HG03342 (cell line): ENCODE measurements around the gene DCAF6.
"Not testable (repeated sequence)": the region's sequence is repeated elsewhere in the genome, so short reads cannot be mapped to it uniquely, and the experiment has no call there.

Experiments used
- ATAC-seq: cut with Tn5 transposase; IDR thresholded peaks from one replicate; pipeline ENCODE4 v1.9.1; 2021; ENCODE audit warnings: mild to moderate bottlenecking, moderate library complexity; ENCODE audit not compliant: unreplicated experiment

Gene DCAF6

GRCh38 chr1:168009322-168009721 is 72.8 kb downstream of the DCAF6 start:
- ATAC-seq, result no peak

DNA sequence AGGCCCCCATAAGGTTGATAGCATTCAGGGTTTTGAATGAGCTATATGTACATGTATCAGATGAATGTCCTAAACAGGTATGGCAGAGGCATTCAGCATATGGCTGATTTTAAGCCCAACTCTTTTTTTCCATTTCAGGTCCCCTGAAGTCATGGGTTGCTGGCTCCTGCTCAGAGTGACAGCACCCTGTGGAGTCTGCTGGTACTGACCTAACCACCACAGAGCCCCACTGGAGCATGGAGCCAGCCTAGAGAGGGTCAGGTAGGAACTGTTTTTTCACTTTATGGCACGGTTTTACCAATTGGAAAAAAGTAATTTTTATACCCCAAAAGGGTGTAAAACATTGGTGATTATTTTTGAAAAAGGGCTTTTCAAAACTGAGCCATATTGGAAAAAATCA is 82.9 kb downstream of the DCAF6 start:
- no peak for ATAC-seq

GRCh38 chr1:168031198-168031597 is 94.7 kb downstream of the DCAF6 start:
- no peak for ATAC-seq

GRCh38 chr1:168031627-168032026 is 95.1 kb downstream of the DCAF6 start:
- ATAC-seq, result no peak

DNA sequence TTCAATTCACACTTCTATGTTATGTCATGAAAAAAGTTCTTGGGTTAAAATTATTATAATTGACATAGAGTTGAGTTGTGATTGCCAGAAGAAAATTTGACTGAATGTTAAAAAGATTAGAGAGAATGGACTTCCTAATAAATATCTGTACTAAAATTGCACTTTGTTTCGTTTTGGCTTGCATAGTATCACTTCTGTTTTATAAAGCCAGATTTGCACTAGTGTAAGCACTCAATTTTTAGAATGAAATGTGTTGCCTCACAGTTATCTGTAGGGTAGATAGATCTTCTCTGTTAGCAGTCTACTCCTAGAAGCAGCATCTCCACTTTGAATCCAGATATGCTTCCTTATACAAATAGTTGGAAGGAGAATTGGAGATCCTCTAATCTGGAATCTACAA is 95.5 kb downstream of the DCAF6 start:
- ATAC-seq, result no peak

DNA sequence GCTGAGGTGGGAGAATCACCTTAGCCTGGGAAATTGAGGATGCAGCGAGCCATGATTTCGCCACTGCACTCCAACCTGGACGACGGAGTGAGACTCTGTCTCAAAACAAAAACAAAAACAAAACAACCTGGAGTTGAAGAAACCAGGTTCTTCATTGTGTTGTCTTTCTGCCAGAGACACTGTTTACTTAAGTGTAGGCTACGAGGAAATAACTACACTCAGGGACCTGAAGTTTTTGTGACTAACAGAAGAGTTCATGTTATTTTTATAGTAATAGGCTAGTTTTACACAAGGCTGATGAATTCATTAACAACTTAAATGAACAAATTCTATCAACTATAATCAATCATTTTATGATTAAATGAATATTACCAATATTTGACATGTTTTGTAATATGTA is 98.9 kb downstream of the DCAF6 start:
- ATAC-seq, result no peak

DNA sequence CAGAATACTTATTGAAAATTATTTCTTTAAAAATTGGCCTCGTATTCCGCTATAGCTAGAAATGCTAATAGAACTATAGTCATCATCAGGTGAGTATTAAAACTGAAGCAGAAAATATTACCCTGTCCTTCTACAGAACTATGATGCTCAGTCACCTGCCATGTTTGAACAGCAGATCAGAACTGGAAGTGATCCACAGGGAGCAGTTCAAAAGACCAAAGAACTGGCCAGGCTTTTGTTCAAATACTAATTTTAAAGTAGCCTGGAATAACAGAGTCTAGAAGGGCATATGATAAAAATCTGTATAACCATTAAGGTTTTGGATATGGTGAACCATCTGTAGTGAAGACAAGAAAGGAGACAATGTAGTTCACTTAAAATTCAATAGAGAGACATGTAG is 105.9 kb downstream of the DCAF6 start:
- no peak for ATAC-seq

DNA sequence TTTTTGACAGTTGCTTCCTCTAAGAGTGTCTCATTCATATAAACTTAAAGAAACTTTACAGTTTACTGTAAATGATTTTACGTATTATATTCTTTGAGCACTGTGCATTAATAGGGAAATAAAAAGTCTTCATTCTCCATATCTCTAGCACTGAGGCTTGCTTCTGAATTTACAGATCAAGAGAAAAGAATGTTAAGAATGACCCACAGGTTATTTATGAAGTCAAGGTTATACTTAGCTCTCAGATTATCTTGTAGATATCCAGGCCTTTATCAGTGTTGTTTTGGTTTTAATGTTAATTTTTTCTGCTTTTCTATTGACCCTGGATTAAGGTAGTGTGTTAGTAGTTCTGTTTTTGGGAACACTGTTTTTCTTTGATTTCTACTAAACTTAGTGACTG is 108.8 kb downstream of the DCAF6 start:
- no peak for ATAC-seq

DNA sequence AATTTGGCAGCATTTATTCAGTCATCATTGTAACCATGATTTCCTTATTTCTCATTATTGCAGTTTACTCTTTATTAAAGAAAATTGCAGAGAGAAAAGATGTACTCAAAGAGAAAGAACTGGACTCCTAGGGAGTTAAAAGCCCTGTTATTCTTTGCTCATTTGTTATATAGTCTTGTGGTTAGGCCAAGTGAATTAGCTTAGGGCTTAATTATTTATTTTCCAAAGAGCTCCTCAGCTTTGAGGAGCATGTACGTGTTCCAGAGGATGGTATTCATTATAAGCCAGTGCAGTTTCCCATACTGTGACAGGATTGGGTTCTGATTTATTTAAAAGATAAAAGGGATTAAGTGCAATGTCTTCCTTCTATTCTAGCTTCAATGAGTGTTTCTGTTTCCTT is 113.8 kb downstream of the DCAF6 start:
- ATAC-seq, result no peak

DNA sequence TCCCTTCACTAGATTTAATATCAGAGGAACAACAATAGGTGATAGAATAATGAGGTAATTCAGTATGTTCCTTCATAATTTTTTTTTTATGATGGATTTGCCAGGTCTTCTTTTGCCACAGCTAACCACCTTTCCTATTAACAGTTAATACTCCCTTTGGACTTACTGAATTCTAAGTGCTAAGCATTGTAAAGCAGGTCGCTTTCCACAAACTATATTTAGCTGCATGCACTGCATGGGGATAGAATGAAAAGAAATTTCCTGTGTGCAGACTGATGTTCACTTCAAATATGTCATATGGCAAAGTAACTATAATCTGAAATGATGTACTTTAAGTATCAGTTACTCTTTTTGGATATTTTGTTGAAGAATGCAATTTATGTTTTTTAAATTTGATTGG is 114.4 kb downstream of the DCAF6 start:
- ATAC-seq, result no peak

DNA sequence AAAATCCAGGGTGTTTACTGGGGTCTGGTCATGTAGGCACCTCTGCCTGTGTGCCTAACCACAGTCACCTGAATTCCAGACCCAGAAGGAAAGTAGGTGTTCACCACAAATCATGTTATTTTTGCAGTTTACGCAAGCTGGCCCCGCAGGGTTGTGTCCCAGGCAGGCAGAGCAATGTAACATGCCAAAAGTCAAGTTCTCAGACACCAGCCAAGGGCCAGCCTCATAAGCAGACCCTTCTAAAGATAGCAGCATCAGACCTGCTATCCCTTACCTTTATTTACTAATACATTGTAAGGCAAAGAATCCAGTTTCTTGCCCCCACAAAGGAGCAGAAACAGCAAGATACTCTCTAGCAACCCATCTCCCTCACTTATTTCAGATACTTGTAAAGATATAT is 117.2 kb downstream of the DCAF6 start:
- ATAC-seq, result no peak

DNA sequence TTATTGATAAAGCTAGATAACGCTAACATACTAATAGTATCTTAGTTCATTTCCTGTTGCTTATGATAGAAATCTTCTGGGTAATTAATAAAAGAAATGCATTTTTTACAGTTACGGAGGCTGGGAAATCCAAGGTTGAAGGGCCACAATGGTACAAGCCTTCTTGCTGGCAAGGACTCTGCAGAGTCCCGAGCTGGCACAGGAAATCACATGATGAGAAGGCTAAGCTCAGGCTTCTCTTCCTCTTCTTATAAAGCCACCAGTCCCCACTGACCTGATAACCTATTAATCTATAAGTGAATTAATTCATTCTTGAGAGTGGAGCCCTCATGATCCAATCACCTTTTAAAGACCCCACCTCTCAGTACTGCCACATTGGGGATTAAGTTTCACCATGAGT is 117.6 kb downstream of the DCAF6 start:
- no peak for ATAC-seq

- ATAC-seq, result not testable (repeated sequence)
Measured at GRCh38 chr1:168056152-168056551, 119.7 kb downstream of the DCAF6 start.

GRCh38 chr1:168057355-168057754 is 120.9 kb downstream of the DCAF6 start:
- ATAC-seq, result no peak

DNA sequence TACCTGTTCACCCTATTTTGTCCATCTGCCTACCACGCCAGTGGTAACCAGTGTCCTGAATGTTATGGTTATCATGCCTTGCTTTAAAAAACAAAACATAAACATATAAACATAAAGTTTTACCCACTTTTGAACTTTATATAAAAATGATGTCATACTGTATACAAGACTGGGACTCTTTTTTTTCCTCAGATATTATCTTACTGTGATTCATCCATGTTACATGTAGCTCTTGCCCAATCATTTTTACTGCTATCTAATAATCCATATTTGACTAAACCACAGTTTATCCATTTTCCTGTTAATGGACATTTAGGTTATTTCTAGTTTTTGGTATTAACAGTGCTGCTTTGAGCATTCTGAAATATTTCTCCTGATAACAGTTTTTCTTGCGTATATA is 121.4 kb downstream of the DCAF6 start:
- ATAC-seq, result no peak

DNA sequence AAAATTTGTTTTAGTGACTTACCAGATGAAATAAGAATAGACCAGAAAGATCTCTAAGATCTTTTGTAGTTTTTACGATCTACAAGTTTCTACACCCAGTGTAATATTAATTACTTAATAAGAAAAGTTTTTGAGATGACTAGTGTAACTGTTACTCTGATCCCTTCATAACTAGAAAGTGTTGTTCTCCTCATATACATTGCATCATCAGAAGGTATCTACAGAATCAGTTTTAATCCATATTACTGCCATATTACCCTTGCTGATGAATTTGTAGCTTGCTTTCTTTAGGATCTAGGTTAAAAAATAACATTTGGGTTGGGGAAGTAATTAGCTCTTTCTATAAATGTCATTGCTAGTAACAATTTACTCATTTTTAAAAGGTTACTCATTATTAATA is 127.7 kb downstream of the DCAF6 start:
- ATAC-seq, result no peak

DNA sequence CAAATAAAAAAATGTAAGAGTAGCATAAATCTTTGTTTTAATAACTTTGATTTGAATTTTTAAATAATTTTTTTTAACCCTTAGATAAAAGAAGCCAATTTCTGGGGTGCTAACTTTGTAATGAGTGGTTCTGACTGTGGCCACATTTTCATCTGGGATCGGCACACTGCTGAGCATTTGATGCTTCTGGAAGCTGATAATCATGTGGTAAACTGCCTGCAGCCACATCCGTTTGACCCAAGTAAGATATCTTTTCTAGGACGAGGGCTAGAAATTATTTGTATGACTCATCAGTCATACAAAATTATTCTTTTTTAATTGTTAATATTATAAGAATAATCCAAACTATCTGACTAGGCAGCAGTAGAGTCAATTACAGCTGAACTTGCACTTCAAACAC is 129.0 kb downstream of the DCAF6 start:
- no peak for ATAC-seq

DNA sequence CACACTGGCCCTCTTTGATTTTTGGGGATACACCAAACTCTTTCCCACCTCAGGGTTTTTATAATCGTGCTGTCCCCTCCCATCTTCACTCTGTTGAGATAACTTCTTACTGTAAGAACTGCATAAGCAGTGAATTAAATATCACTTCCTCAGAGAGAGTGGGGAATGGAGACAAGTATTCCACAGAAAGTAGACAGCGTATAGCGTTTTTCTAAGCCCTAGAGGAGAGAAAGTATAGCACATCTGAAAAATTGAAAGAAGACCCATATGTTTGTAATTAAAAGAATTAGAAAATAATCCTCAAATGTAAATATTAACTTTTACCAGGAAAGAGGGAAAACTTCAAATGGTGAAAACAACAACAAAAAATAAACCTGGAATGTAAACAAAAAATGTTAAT is 132.9 kb downstream of the DCAF6 start:
- no peak for ATAC-seq

- ATAC-seq, result no peak
Measured at GRCh38 chr1:168079761-168080160, 143.3 kb downstream of the DCAF6 start.

DNA sequence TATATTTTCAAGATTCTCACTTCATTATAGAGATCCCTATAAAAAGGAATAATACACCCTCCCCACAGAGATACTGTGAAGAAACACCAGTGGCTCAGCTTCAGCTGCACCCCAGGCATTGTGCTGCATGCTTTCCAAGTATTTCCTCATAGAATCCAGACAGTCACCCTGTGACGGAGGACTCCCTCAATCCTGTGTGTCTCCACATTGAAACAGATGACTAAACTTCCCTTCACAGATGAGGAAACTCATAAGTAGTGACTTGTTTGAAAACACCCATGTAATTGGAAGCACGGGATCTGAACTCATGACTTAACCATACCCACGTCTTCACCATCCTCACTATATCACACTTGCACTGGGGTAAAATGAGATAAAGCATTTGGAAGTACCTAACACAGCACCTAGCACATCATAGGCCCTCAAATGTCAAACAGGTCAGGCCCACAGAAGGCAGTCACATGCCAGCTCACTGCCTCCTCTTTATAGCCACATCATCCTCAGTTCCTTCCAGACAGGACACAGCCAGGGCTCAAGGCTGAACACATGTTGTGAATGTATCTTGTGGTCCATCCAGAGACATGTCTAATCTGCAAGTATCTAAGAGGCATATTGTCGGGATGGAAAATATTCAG is 145.0 kb downstream of the DCAF6 start:
- ATAC-seq, result no peak

- ATAC-seq, result peak; percentile 86
Measured at GRCh38 chr1:168082008-168082876, 145.8 kb downstream of the DCAF6 start.

GRCh38 chr1:168083456-168084325 is 147.2 kb downstream of the DCAF6 start:
- no peak for ATAC-seq
